Testis (tissue), 2 donors: ENCODE results near the gene LBP.

Experiments used
- POLR2A ChIP-seq: fragments of 450-650 bp; IDR thresholded peaks from one replicate; pipeline ENCODE4 v1.6.1; 2017; ENCODE audit warnings: antibody characterized with exemption, mild to moderate bottlenecking, moderate library complexity
- TF ChIP-seq, protein P1 (sequence below), 3 experiments: fragments of 450-650 bp in 2 of 3; fragments of 200-600 bp in 1 of 3; sonication (generic) in 1 of 3; IDR thresholded peaks; one replicate each; pipeline ENCODE4 v1.5.1; 2016 to 2019; ENCODE audit warnings: antibody characterized with exemption in 3 of 3, mild to moderate bottlenecking in 2 of 3, moderate library complexity in 1 of 3

DNA sequence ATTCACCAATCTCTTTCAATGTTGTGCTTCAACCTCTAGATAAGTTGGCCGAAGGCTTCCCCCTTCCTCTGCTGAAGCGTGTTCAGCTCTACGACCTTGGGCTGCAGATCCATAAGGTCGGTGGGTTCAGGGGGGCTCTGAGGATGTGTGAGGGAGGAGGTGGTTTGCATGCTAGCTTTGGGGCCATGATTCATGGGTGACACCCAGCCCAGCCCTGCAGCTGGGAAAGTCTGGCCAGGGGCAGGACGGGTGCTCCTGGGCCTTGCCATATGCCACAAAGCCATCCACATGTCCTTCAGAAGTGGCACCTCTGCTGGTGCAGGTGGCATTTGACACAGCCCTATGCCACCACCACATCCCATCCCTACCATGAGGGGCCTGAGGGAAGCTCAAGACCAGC, 27.6 kb downstream of the LBP start:
- TF ChIP-seq, protein P1, sequence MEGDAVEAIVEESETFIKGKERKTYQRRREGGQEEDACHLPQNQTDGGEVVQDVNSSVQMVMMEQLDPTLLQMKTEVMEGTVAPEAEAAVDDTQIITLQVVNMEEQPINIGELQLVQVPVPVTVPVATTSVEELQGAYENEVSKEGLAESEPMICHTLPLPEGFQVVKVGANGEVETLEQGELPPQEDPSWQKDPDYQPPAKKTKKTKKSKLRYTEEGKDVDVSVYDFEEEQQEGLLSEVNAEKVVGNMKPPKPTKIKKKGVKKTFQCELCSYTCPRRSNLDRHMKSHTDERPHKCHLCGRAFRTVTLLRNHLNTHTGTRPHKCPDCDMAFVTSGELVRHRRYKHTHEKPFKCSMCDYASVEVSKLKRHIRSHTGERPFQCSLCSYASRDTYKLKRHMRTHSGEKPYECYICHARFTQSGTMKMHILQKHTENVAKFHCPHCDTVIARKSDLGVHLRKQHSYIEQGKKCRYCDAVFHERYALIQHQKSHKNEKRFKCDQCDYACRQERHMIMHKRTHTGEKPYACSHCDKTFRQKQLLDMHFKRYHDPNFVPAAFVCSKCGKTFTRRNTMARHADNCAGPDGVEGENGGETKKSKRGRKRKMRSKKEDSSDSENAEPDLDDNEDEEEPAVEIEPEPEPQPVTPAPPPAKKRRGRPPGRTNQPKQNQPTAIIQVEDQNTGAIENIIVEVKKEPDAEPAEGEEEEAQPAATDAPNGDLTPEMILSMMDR (IDR thresholded peaks at IDR 0.05) = no peak
- TF ChIP-seq POLR2A = no peak
